Cardiac muscle cell (in vitro differentiated cells and primary cell): Measurements from ENCODE around the gene DLG2. TPM values are rescaled to one million over a fixed set of nuclear protein-coding genes. Genes with fewer than 3 reads are reported as not detected.
A peak's percentile ranks its signal among the peaks of the same experiment; 100 is the strongest.

Experiments used
- DNase-seq, 2 donors: peaks; one replicate each; pipeline versions ENCODE4 v3.0.0 to v3.0.0-alpha.2; 2010 to 2017; ENCODE audit warnings: low read depth in 1 of 2, low spot score in 1 of 2
- H3K27ac ChIP-seq: fragments of 200-600 bp; sonication (generic); 2 replicates; pipeline ENCODE4 v1.5.1; 2016
- H3K27me3 ChIP-seq: fragments of 200-600 bp; sonication (generic); 2 replicates; pipeline ENCODE4 v1.6.0; 2016; ENCODE audit warnings: control low read depth
- H3K36me3 ChIP-seq: fragments of 200-600 bp; sonication (generic); 2 replicates; pipeline ENCODE4 v1.5.1; 2016; ENCODE audit warnings: control low read depth
- H3K4me1 ChIP-seq: fragments of 200-600 bp; sonication (generic); 2 replicates; pipeline ENCODE4 v1.8.1; 2017; ENCODE audit warnings: low read depth, mild to moderate bottlenecking, mixed run types
- H3K4me3 ChIP-seq: fragments of 200-600 bp; sonication (generic); 2 replicates; pipeline ENCODE4 v1.5.1; 2016; ENCODE audit warnings: mild to moderate bottlenecking
- H3K9me3 ChIP-seq: fragments of 200-600 bp; sonication (generic); 2 replicates; pipeline ENCODE4 v1.5.1; 2017; ENCODE audit warnings: low read depth, mild to moderate bottlenecking, control low read depth
- polyA plus RNA-seq: library from polyadenylated mRNA; unstranded; fragments of >200 nt; fragmentation: Nextera tagmentation; extraction: Ambion mirVana; gene quantifications from 2 replicates; pipeline ENCODE4 v1.2.1, GENCODE V29; 2016
- total RNA-seq: library from RNA; depleted of rRNA; stranded (reverse); fragments of >200 nt; gene quantifications from 2 replicates; pipeline ENCODE4 v1.2.3, GENCODE V29; 2016
- TF ChIP-seq, protein P1 (sequence below): IDR thresholded peaks from 2 replicates; pipeline ENCODE4 v1.5.1; 2012; ENCODE audit warnings: low read depth, mild to moderate bottlenecking, low read length

DLG2 gene
- total and polyA plus RNA-seq, 2 experiments from 2014 or later = 3.5 to 15.9 TPM

- no peaks in the 10 kb centered on the region for H3K4me1 ChIP-seq
- H3K4me3 ChIP-seq = no peak overlapping the region
- TF ChIP-seq, protein P1, sequence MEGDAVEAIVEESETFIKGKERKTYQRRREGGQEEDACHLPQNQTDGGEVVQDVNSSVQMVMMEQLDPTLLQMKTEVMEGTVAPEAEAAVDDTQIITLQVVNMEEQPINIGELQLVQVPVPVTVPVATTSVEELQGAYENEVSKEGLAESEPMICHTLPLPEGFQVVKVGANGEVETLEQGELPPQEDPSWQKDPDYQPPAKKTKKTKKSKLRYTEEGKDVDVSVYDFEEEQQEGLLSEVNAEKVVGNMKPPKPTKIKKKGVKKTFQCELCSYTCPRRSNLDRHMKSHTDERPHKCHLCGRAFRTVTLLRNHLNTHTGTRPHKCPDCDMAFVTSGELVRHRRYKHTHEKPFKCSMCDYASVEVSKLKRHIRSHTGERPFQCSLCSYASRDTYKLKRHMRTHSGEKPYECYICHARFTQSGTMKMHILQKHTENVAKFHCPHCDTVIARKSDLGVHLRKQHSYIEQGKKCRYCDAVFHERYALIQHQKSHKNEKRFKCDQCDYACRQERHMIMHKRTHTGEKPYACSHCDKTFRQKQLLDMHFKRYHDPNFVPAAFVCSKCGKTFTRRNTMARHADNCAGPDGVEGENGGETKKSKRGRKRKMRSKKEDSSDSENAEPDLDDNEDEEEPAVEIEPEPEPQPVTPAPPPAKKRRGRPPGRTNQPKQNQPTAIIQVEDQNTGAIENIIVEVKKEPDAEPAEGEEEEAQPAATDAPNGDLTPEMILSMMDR = no peak
- H3K36me3 ChIP-seq = no peaks in the 10 kb centered on the region
- no peaks in the 10 kb centered on the region for H3K9me3 ChIP-seq
- no peak for DNase-seq
- no peaks in the 10 kb centered on the region for H3K27me3 ChIP-seq
- H3K27ac ChIP-seq = no peak overlapping the region
These were observed 1799.6 kb downstream of the DLG2 start for GRCh38 chr11:83827520-83827919.

GRCh38 chr11:83826078-83826477, 1801.1 kb downstream of the DLG2 start:
- H3K4me3 ChIP-seq = no peak overlapping the region
- TF ChIP-seq, protein P1 = no peak
- H3K9me3 ChIP-seq = no peaks in the 10 kb centered on the region
- no peaks in the 10 kb centered on the region for H3K36me3 ChIP-seq
- no peaks in the 10 kb centered on the region for H3K27me3 ChIP-seq
- no peak for DNase-seq
- no peaks in the 10 kb centered on the region for H3K4me1 ChIP-seq
- H3K27ac ChIP-seq = no peak overlapping the region

DNA sequence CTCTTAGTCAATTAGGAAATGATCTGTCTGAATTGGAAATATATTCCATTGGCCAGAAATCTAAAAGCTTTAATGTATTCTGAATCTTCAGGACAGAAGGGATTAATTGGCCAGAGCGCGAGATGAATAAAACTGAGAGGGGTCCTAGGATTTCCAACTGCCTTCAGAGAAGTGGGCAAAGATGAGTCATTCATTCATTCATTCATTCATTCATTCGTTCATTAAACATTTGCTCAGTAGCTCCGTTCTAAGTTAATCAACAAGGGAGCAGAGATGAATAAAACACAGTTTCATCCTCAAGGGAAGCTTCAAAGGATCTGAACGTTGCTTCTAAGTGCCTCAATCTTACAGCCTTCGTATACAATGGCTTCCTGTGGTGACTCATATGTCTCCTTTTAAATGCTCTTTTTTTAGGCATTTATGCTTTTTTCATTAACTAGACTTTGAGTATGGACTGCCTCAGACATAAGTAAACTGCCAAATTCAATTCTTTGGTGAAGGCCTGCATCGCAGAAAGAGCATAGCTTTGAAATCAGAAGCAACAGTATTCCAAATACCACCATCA, 1803.6 kb downstream of the DLG2 start:
- TF ChIP-seq, protein P1 = no peak
- no peak overlapping the region for H3K4me3 ChIP-seq
- DNase-seq = no peak
- no peaks in the 10 kb centered on the region for H3K27me3 ChIP-seq
- no peak overlapping the region for H3K27ac ChIP-seq
- H3K4me1 ChIP-seq = no peaks in the 10 kb centered on the region
- H3K36me3 ChIP-seq = no peaks in the 10 kb centered on the region
- H3K9me3 ChIP-seq = no peaks in the 10 kb centered on the region

- Histone ChIP-seq H3K27me3 (no peaks in the 10 kb centered on the region), H3K4me1 (no peaks in the 10 kb centered on the region), H3K36me3 (no peaks in the 10 kb centered on the region), H3K9me3 (no peaks in the 10 kb centered on the region), H3K27ac (no peak overlapping the region), H3K4me3 (no peak overlapping the region)
- TF ChIP-seq, protein P1 = peak; percentile 47
- peak; percentile 39 to 82 for DNase-seq
These were observed 1807.1 kb downstream of the DLG2 start for GRCh38 chr11:83819931-83820549.

- no peak overlapping the region for H3K27ac ChIP-seq
- no peaks in the 10 kb centered on the region for H3K4me1 ChIP-seq
- no peaks in the 10 kb centered on the region for H3K27me3 ChIP-seq
- no peak for DNase-seq
- no peaks in the 10 kb centered on the region for H3K36me3 ChIP-seq
- no peak overlapping the region for H3K4me3 ChIP-seq
- TF ChIP-seq, protein P1 = no peak
- no peaks in the 10 kb centered on the region for H3K9me3 ChIP-seq
These were observed 1808.8 kb downstream of the DLG2 start for GRCh38 chr11:83818349-83818748.
